Lower leg skin (tissue), 3 donors: ENCODE results near the gene SUGP2.

Source experiments
- POLR2A ChIP-seq, 2 donors: fragments of 450-650 bp; IDR thresholded peaks; one replicate each; pipeline ENCODE4 v1.6.1; 2016 to 2017; ENCODE audit warnings: antibody characterized with exemption in 2 of 2, mild to moderate bottlenecking in 1 of 2, moderate library complexity in 1 of 2
- TF ChIP-seq, protein P1 (sequence below), 3 donors: fragments of 450-650 bp; IDR thresholded peaks; one replicate each; pipeline ENCODE4 v1.5.1; 2016; ENCODE audit warnings: antibody characterized with exemption in 3 of 3, mild to moderate bottlenecking in 3 of 3, moderate library complexity in 2 of 3

DNA sequence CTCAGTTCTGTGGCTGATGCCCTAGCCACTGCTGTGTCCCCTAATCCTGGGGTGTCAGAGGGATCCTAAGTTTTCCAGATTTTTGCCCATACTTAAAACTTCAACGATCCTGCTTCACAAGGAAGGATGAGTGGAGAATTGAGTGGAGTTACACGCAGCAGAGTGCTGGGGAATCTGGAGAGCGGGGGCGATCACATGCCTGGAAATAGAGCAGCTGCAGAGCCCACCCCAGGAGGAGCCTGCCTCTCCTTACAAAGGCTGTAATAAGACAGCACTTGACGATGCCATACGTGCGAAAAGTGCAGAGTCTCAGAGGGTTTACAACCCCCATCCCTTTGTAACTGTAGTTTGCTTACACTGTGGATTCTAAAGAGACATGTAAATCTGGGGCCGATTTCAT, 40.6 kb downstream of the SUGP2 start:
- TF ChIP-seq, protein P1, sequence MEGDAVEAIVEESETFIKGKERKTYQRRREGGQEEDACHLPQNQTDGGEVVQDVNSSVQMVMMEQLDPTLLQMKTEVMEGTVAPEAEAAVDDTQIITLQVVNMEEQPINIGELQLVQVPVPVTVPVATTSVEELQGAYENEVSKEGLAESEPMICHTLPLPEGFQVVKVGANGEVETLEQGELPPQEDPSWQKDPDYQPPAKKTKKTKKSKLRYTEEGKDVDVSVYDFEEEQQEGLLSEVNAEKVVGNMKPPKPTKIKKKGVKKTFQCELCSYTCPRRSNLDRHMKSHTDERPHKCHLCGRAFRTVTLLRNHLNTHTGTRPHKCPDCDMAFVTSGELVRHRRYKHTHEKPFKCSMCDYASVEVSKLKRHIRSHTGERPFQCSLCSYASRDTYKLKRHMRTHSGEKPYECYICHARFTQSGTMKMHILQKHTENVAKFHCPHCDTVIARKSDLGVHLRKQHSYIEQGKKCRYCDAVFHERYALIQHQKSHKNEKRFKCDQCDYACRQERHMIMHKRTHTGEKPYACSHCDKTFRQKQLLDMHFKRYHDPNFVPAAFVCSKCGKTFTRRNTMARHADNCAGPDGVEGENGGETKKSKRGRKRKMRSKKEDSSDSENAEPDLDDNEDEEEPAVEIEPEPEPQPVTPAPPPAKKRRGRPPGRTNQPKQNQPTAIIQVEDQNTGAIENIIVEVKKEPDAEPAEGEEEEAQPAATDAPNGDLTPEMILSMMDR (IDR thresholded peaks at IDR 0.05): no peak
- no peak for TF ChIP-seq POLR2A (IDR thresholded peaks at IDR 0.05)
